Renal cortex interstitium (tissue), 3 donors: ENCODE measurements around the gene TNNC2. TPM values are rescaled to one million over a fixed set of nuclear protein-coding genes. Genes with fewer than 3 reads are reported as not detected.

Experiments used
- polyA plus RNA-seq, 3 donors: library from polyadenylated mRNA; unstranded; fragments of 120-200 nt; gene quantifications; one replicate each; pipeline ENCODE4 v1.2.1, GENCODE V29; 2013; ENCODE audit not compliant: insufficient read length in 3 of 3

TNNC2 gene
- polyA plus RNA-seq, 3 donors, result 0.50 to 2.5 (median 0.50) TPM

Other genes starting within 250 kb of the TNNC2 start
- gene WFDC8, start 248.0 kb downstream of the TNNC2 start, polyA plus RNA-seq, result under 1 TPM in 1 of 3 donors, not detected in 2; 0.36 TPM
- not detected for gene WFDC10A, start 197.6 kb downstream of the TNNC2 start, polyA plus RNA-seq
- not detected for gene WFDC9, start 196.0 kb downstream of the TNNC2 start, polyA plus RNA-seq
- gene WFDC11, start 157.1 kb downstream of the TNNC2 start, polyA plus RNA-seq, result not detected
- gene WFDC13, start 125.3 kb downstream of the TNNC2 start, polyA plus RNA-seq, result under 1 TPM in 1 of 3 donors, not detected in 2; 0.07 TPM
- not detected for gene WFDC10B, start 122.3 kb downstream of the TNNC2 start, polyA plus RNA-seq
- gene SPINT4, start 105.0 kb downstream of the TNNC2 start, polyA plus RNA-seq, result not detected
- 1 to 10 TPM in 2 of 3 donors, under 1 TPM in 1; 0.44 to 2.2 (median 1.3) TPM for gene WFDC3, start 35.4 kb downstream of the TNNC2 start, polyA plus RNA-seq
- 10 to 100 TPM; 34.5 to 40.9 (median 35.8) TPM for gene DNTTIP1, start 35.4 kb downstream of the TNNC2 start, polyA plus RNA-seq
- gene UBE2C, start 14.7 kb downstream of the TNNC2 start, polyA plus RNA-seq, result 10 to 100 TPM; 49.3 to 84.3 (median 74.4) TPM
- 10 to 100 TPM; 10.8 to 21.0 (median 14.2) TPM for gene SNX21, start 6.5 kb upstream of the TNNC2 start, polyA plus RNA-seq
- 10 to 100 TPM; 19.2 to 31.3 (median 25.3) TPM for gene ACOT8, start 30.1 kb upstream of the TNNC2 start, polyA plus RNA-seq
- 1 to 10 TPM; 5.1 to 5.5 (median 5.2) TPM for gene ZSWIM3, start 30.3 kb upstream of the TNNC2 start, polyA plus RNA-seq
- 10 to 100 TPM; 15.3 to 18.9 (median 16.6) TPM for gene ZSWIM1, start 53.9 kb upstream of the TNNC2 start, polyA plus RNA-seq
- 1 to 10 TPM; 2.7 to 7.2 (median 3.5) TPM for gene SPATA25, start 60.3 kb upstream of the TNNC2 start, polyA plus RNA-seq
- 1 to 10 TPM; 4.7 to 9.8 (median 7.5) TPM for gene NEURL2, start 63.9 kb upstream of the TNNC2 start, polyA plus RNA-seq
- gene CTSA, start 64.0 kb upstream of the TNNC2 start, polyA plus RNA-seq, result 100 to 1,000 TPM; 120 to 166 (median 127) TPM
- gene PLTP, start 84.8 kb upstream of the TNNC2 start, polyA plus RNA-seq, result 100 to 1,000 TPM; 115 to 141 (median 141) TPM
- 10 to 100 TPM; 44.7 to 52.7 (median 44.9) TPM for gene PCIF1, start 107.4 kb upstream of the TNNC2 start, polyA plus RNA-seq
- gene ZNF335, start 144.9 kb upstream of the TNNC2 start, polyA plus RNA-seq, result 10 to 100 TPM; 10.4 to 18.5 (median 14.4) TPM
- under 1 TPM; 0.45 to 0.89 (median 0.61) TPM for gene MMP9, start 181.6 kb upstream of the TNNC2 start, polyA plus RNA-seq
- 1 to 10 TPM; 1.5 to 2.6 (median 2.5) TPM for gene SLC12A5, start 201.9 kb upstream of the TNNC2 start, polyA plus RNA-seq